HepG2 (cell line): ENCODE data around the gene TMEM219.
"Not testable (repeated sequence)": the region's sequence is repeated elsewhere in the genome, so short reads cannot be mapped to it uniquely, and the experiment has no call there.

Source experiments
- BRCA1 ChIP-seq: sonication (generic); formaldehyde crosslinking; IDR thresholded peaks from 2 replicates; pipeline ENCODE4 v1.4.0; 2020; ENCODE audit warnings: missing genetic modification reagents
- CEBPG ChIP-seq: IDR thresholded peaks from 2 replicates; pipeline ENCODE4 v1.6.1; 2016
- CTCF ChIP-seq: sonication (generic); formaldehyde crosslinking; IDR thresholded peaks from 2 replicates; pipeline ENCODE4 v1.5.0; 2020; ENCODE audit warnings: mild to moderate bottlenecking, missing genetic modification reagents, moderate library complexity
- EP300 ChIP-seq, 3 experiments: sonication (generic) in 1 of 3; formaldehyde crosslinking in 1 of 3; IDR thresholded peaks; 2 replicates each; pipeline versions ENCODE4 v1.5.1 to v1.6.1; 2011 to 2020; ENCODE audit warnings: low read depth in 2 of 3, low read length in 2 of 3, borderline replicate concordance in 1 of 3, improper control_type of control experiment in 1 of 3, mild to moderate bottlenecking in 1 of 3, missing genetic modification reagents in 1 of 3, moderate library complexity in 1 of 3
- HDAC2 ChIP-seq: sonication (generic); formaldehyde crosslinking; IDR thresholded peaks from 2 replicates; pipeline ENCODE4 v1.4.0; 2020; ENCODE audit warnings: missing genetic modification reagents
- HDAC6 ChIP-seq: fragments of 200-600 bp; sonication (generic); IDR thresholded peaks from 2 replicates; pipeline ENCODE4 v1.7.0; 2017; ENCODE audit warnings: mild to moderate bottlenecking, antibody characterized with exemption, low read length, low read depth
- MYC ChIP-seq: sonication (generic); formaldehyde crosslinking; IDR thresholded peaks from 2 replicates; pipeline ENCODE4 v1.9.0; 2021; ENCODE audit warnings: missing genetic modification reagents, borderline replicate concordance
- RAD21 ChIP-seq: fragments of 450-650 bp; formaldehyde crosslinking; IDR thresholded peaks from 2 replicates; pipeline ENCODE4 v1.5.0; 2020; ENCODE audit warnings: mild to moderate bottlenecking
- SP1 ChIP-seq, 2 experiments: fragments of 450-650 bp in 1 of 2; sonication (generic) in 1 of 2; formaldehyde crosslinking in 1 of 2; IDR thresholded peaks; 2 replicates each; pipeline versions ENCODE4 v1.4.0 to v1.6.1; 2016 to 2020; ENCODE audit warnings: missing genetic modification reagents in 1 of 2
- SP2 ChIP-seq: sonication (generic); formaldehyde crosslinking; IDR thresholded peaks from 2 replicates; pipeline ENCODE4 v1.5.1; 2020; ENCODE audit warnings: mild to moderate bottlenecking, missing genetic modification reagents
- USF2 ChIP-seq, 2 experiments: sonication (generic) in 1 of 2; formaldehyde crosslinking in 1 of 2; IDR thresholded peaks; 2 replicates each; pipeline versions ENCODE4 v1.5.1 to v1.6.1; 2011 to 2020; ENCODE audit warnings: borderline replicate concordance in 1 of 2, low read depth in 1 of 2, low read length in 1 of 2, mild to moderate bottlenecking in 1 of 2, missing genetic modification reagents in 1 of 2, moderate library complexity in 1 of 2
- ZNF558 ChIP-seq: sonication (generic); formaldehyde crosslinking; IDR thresholded peaks from 2 replicates; pipeline ENCODE4 v1.9.0; 2022; ENCODE audit warnings: mild to moderate bottlenecking, missing genetic modification reagents, borderline replicate concordance
- TF ChIP-seq, protein P1 (sequence below): IDR thresholded peaks from 2 replicates; pipeline ENCODE4 v1.6.1; 2012; ENCODE audit warnings: inconsistent platforms

DNA sequence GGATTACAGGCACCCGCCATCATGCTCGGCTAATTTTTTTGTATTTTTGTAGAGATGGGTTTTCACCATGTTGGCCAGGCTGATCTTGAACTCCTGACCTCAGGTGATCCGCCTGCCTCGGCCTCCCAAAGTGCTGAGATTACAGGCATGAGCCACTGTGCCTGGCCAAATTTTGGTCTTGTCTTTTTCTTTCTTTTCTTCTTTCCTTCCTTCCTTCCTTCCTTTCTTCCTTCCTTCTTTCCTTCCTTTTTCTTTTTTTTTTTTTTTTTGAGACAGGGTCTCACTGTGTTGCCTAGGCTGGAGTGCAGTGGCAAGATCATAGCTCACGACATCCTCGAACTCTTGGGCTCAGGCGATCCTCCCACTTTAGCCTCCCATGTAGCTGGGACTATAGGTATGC is 53.6 kb downstream of the TMEM219 start:
- not testable (repeated sequence) for TF ChIP-seq SP1 (IDR thresholded peaks at IDR 0.05); SP1 (CRISPR knock-in tag; IDR thresholded peaks at IDR 0.05); USF2 (IDR thresholded peaks at IDR 0.05; ENCODE audit: low read depth, low read length); USF2 (CRISPR knock-in tag; IDR thresholded peaks at IDR 0.05; ENCODE audit: borderline replicate concordance); EP300 (IDR thresholded peaks at IDR 0.05; ENCODE audit: low read depth in 2 of 2, low read length in 2 of 2); EP300 (CRISPR knock-in tag; IDR thresholded peaks at IDR 0.05; ENCODE audit: borderline replicate concordance); CTCF (CRISPR knock-in tag); HDAC2; HDAC6; SP2 (CRISPR knock-in tag); BRCA1 (CRISPR knock-in tag); MYC (CRISPR knock-in tag); RAD21 (CRISPR knock-in tag); CEBPG (CRISPR knock-in tag); ZNF558 (CRISPR knock-in tag)
- TF ChIP-seq, protein P1, sequence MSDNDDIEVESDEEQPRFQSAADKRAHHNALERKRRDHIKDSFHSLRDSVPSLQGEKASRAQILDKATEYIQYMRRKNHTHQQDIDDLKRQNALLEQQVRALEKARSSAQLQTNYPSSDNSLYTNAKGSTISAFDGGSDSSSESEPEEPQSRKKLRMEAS: not testable (repeated sequence)
